Suprapubic skin (tissue), 4 donors: ENCODE results near the gene PUM2. TPM values are rescaled to one million over a fixed set of nuclear protein-coding genes. Genes with fewer than 3 reads are reported as not detected.

ENCODE experiments used
- DNase-seq, 2 donors: peaks; one replicate each; pipeline ENCODE4 v3.0.0-alpha.2; 2019; ENCODE audit warnings: low spot score in 2 of 2
- H3K27ac ChIP-seq: fragments of 200-600 bp; sonication (generic); one replicate; pipeline ENCODE4 v1.5.1; 2019
- H3K27me3 ChIP-seq: fragments of 200-600 bp; sonication (generic); one replicate; pipeline ENCODE4 v1.5.1; 2019
- H3K36me3 ChIP-seq: fragments of 200-600 bp; sonication (generic); one replicate; pipeline ENCODE4 v1.5.1; 2019
- H3K4me1 ChIP-seq: fragments of 200-600 bp; sonication (generic); one replicate; pipeline ENCODE4 v1.5.1; 2019
- H3K4me3 ChIP-seq: fragments of 200-600 bp; sonication (generic); one replicate; pipeline ENCODE4 v1.5.1; 2019; ENCODE audit warnings: mild to moderate bottlenecking
- H3K9me3 ChIP-seq: fragments of 200-600 bp; sonication (generic); one replicate; pipeline ENCODE4 v1.5.1; 2019
- EP300 ChIP-seq: sonication (generic); formaldehyde crosslinking; IDR thresholded peaks from one replicate; pipeline ENCODE4 v1.6.1; 2017; ENCODE audit warnings: antibody characterized with exemption
- POLR2A ChIP-seq, 2 donors: fragments of 450-650 bp; IDR thresholded peaks; one replicate each; pipeline ENCODE4 v1.6.1; 2017; ENCODE audit warnings: antibody characterized with exemption in 2 of 2, mild to moderate bottlenecking in 2 of 2, moderate library complexity in 2 of 2
- POLR2AphosphoS5 ChIP-seq, 3 donors: sonication (generic); formaldehyde crosslinking; IDR thresholded peaks; one replicate each; pipeline ENCODE4 v1.6.1; 2017; ENCODE audit warnings: antibody characterized with exemption in 3 of 3
- whole genome bisulfite sequencing: methylation state at CpG from one replicate; pipeline ENCODE4 v1.1.5; 2018; 5-methylcytosine and 5-hydroxymethylcytosine counted together
- total RNA-seq, 4 donors: library from RNA; depleted of rRNA; stranded (reverse); fragments of >200 nt; gene quantifications; one replicate each; pipeline ENCODE4 v1.1.0, GENCODE V29; 2016
- TF ChIP-seq, protein P1 (sequence below), 2 donors: fragments of 200-600 bp in 1 of 2; fragments of 450-650 bp in 1 of 2; sonication (generic) in 1 of 2; IDR thresholded peaks; one replicate each; pipeline ENCODE4 v1.5.1; 2016 to 2019; ENCODE audit warnings: antibody characterized with exemption in 2 of 2, mild to moderate bottlenecking in 1 of 2, moderate library complexity in 1 of 2

PUM2 gene
- total RNA-seq, 4 donors from 2014 or later, result 78.9 to 108 (median 99.0) TPM

DNA sequence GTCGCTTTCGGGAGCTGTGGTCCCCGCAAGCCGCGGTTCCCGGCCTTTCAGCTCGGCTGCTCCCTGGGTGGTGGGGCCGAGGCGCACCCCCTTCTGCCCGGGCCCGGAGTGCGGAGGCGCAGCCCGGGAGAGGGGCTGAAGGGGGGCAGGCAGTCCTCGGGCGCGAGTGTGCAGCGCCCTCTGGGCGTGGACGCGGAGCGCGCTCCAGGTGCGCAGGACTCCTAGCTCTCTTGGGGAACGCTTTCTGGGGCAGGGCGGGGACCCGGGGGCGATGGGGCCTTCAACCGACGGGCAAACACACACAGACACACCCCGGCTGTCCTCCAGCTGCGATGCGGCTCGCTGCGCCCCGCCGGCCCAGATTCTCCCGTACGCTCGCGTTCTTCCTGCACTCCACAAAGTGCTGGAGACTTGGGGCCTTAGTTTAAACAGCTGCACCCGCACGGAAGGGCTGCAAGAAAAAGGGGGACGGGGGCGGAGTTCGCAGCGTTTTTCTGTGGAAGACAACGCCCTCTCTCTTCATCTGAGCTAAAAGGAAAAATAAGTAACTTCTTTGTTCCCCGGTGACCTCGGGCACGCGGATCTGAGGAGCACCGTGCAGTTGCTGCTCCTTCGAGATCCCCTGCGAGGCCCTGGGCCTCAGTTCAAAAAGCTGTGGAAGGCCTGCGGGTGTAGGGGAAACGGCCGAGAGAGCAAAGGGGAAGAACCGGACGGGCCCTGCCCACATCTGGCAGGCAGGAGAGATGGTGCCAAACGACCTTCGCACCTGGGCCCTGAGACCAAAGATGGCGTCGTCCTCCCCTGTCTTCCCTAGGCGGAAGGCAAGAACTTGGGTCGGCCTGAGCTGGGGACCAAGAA, 125.1 kb downstream of the PUM2 start:
- 10% methylated on average over 48 of the region's 66 CpGs for WGBS
- peaks cover 18% of the 10 kb centered on the region for H3K27me3 ChIP-seq
- H3K4me3 ChIP-seq, result peak overlapping the region; percentile 92
- no peaks in the 10 kb centered on the region for H3K9me3 ChIP-seq
- peaks cover 39% of the 10 kb centered on the region for H3K4me1 ChIP-seq
- H3K27ac ChIP-seq, result peak overlapping the region; percentile 98
- TF ChIP-seq POLR2AphosphoS5 (IDR thresholded peaks at IDR 0.05) (peak in 1 of 3 donors; percentile 59), EP300 (no peak), POLR2A (IDR thresholded peaks at IDR 0.05) (no peak)
- TF ChIP-seq, protein P1, sequence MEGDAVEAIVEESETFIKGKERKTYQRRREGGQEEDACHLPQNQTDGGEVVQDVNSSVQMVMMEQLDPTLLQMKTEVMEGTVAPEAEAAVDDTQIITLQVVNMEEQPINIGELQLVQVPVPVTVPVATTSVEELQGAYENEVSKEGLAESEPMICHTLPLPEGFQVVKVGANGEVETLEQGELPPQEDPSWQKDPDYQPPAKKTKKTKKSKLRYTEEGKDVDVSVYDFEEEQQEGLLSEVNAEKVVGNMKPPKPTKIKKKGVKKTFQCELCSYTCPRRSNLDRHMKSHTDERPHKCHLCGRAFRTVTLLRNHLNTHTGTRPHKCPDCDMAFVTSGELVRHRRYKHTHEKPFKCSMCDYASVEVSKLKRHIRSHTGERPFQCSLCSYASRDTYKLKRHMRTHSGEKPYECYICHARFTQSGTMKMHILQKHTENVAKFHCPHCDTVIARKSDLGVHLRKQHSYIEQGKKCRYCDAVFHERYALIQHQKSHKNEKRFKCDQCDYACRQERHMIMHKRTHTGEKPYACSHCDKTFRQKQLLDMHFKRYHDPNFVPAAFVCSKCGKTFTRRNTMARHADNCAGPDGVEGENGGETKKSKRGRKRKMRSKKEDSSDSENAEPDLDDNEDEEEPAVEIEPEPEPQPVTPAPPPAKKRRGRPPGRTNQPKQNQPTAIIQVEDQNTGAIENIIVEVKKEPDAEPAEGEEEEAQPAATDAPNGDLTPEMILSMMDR (IDR thresholded peaks at IDR 0.05), result peak in 1 of 2 donors; percentile 72
- H3K36me3 ChIP-seq, result no peaks in the 10 kb centered on the region
- peak; percentile 79 to 83 for DNase-seq

DNA sequence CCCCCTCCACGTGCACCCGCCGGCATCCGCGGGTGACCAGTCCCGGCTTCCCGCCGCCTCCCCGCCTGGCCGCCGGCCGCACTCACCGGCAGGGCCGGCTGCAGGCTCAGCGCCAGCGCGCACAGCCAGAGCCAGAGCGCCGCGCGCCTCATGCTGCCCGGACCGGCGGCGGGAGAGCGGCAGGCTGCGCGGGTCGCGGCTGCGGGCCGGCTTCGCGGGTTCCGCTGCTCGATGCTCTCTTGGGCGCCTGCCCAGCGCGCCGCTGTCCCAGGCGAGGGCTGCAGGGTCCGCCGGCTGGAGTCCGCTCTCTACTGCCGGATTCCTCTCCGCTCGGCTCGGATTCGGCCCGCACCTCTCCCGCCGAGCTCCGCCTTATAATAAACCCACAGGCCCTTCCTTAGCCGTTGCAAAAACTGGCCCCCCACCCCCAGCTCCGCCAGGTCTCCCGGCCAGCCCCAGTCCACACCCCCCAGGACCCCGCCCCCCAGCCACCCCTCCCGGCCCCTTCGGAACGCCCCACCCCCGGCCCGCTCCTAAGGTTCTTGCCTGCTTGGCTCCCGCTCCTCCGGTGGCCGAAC, 125.8 kb downstream of the PUM2 start, which contains the start of gene SDC1:
Gene SDC1, minus strand, starts transcription at position 415 of the 578 bp plus-strand sequence. Its CDS starts 263 bp downstream, at position 152.
- H3K36me3 ChIP-seq, result no peaks in the 10 kb centered on the region
- peak within 1 kb of the TSS; percentile 92 for H3K4me3 ChIP-seq
- H3K27ac ChIP-seq, result peak within 1 kb of the TSS; percentile 98
- H3K27me3 ChIP-seq, result peaks cover 18% of the 10 kb centered on the region
- TF ChIP-seq, protein P1 (IDR thresholded peaks at IDR 0.05), result no peak
- no peak for TF ChIP-seq POLR2A (IDR thresholded peaks at IDR 0.05)
- TF ChIP-seq POLR2AphosphoS5 (IDR thresholded peaks at IDR 0.05), result no peak
- no peak for TF ChIP-seq EP300
- H3K4me1 ChIP-seq, result peaks cover 44% of the 10 kb centered on the region
- DNase-seq, result peak; percentile 70 to 80
- under 1% methylated on average over 27 of the region's 65 CpGs for WGBS
- H3K9me3 ChIP-seq, result no peaks in the 10 kb centered on the region

DNA sequence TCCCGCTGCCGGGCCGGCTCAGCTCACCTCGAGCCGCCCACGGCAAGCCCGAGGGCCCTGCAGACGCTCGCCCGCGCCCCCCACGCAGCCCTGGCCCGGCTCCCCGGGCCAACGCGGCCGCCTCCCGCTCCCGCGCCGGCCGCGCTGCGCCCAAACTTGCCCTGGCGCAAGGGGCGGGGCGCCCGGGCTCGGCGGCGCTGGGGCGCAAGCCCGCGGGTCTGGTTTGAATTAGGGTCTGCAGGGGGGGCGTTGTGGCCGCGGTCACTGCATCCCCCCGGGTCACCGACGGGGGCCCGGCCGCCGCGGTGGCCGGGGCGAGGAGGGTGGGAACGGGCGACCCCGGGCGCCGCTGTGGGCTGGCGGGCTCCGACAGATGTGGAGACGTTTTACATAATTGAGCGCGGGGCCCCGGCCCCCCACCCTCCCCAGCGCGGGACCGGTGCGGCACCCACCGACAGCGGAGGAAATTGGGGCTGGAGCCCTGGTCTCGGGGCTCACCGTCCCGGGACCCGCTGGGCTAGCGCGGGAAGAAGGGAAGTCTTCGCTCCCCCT, 126.4 kb downstream of the PUM2 start:
- TF ChIP-seq POLR2A (IDR thresholded peaks at IDR 0.05) (no peak), EP300 (no peak), POLR2AphosphoS5 (IDR thresholded peaks at IDR 0.05) (no peak)
- TF ChIP-seq, protein P1 (IDR thresholded peaks at IDR 0.05), result no peak
- H3K4me1 ChIP-seq, result peaks cover 50% of the 10 kb centered on the region
- DNase-seq, result peak in 1 of 2 donors; percentile 65
- H3K27ac ChIP-seq, result peak overlapping the region; percentile 98
- peaks cover 18% of the 10 kb centered on the region for H3K27me3 ChIP-seq
- H3K4me3 ChIP-seq, result peak overlapping the region; percentile 92
- no peaks in the 10 kb centered on the region for H3K9me3 ChIP-seq
- H3K36me3 ChIP-seq, result no peaks in the 10 kb centered on the region
- WGBS, result 0% methylated on average over 16 of the region's 70 CpGs

DNA sequence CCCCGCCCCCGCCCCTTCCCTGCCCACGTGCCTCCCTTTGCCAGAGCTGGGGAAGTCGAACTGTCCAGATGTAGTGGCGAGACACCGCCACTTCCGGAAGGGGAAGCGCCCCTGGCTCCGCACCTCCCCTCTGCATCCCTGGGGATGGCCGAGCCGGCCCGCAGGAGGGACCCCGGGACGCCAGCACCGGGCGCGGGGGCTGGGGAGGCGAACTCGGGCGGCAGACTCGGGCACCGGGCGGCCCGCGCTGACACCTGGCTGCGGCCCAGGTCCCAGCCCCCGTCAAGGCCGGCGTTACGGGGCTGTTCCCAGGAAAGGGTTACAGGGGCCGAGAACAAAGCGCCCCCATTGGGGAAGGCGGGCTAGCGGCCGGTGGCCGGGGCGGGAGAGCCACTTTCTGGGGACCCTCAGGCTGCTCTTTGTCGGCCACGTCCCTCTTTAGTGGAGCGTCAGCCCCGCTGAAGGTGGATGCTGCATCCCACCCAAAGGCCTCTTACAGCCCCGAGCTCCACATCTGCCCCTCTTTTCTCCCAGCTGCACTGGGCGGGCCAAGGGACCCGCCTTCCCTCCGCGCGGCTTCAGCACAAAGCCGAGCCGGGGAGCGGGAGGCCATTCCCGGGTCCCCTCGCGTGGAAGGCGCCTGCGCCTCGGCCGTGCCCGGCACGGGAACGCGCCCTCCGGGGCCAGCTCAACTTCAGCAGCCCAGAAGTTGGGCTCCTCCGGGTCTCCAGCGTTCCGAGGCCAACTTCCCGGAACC, 127.1 kb downstream of the PUM2 start:
- Histone ChIP-seq H3K4me3 (peak overlapping the region; percentile 92), H3K36me3 (no peaks in the 10 kb centered on the region), H3K27me3 (peaks cover 18% of the 10 kb centered on the region), H3K27ac (peak overlapping the region; percentile 98), H3K4me1 (peaks cover 56% of the 10 kb centered on the region), H3K9me3 (no peaks in the 10 kb centered on the region)
- no CpG with 5 or more reads among the region's 66 CpGs for WGBS
- peak in 1 of 2 donors; percentile 65 for DNase-seq
- TF ChIP-seq, protein P1 (IDR thresholded peaks at IDR 0.05), result no peak
- TF ChIP-seq EP300 (no peak), POLR2A (IDR thresholded peaks at IDR 0.05) (no peak), POLR2AphosphoS5 (IDR thresholded peaks at IDR 0.05) (no peak)
